Endothelial cell (in vitro differentiated cells): ENCODE measurements around the gene RRP36. TPM values are rescaled to one million over a fixed set of nuclear protein-coding genes. Genes with fewer than 3 reads are reported as not detected.

Experiments
- DNase-seq: peaks from one replicate; pipeline ENCODE4 v3.0.0; 2021; ENCODE audit warnings: low spot score
- H3K27ac Mint-ChIP-seq: one replicate; pipeline ENCODE4 v1.8.0; 2021; ENCODE audit warnings: mixed read lengths, inconsistent platforms; ENCODE audit not compliant: unreplicated experiment
- H3K27me3 Mint-ChIP-seq: one replicate; pipeline ENCODE4 v1.8.0; 2021; ENCODE audit warnings: mild to moderate bottlenecking, moderate library complexity, mixed read lengths, inconsistent platforms; ENCODE audit not compliant: unreplicated experiment
- H3K36me3 Mint-ChIP-seq: one replicate; pipeline ENCODE4 v1.8.0; 2021; ENCODE audit warnings: mild to moderate bottlenecking, low read depth, mixed read lengths, inconsistent platforms; ENCODE audit not compliant: unreplicated experiment
- H3K4me1 Mint-ChIP-seq: one replicate; pipeline ENCODE4 v1.8.0; 2021; ENCODE audit warnings: mild to moderate bottlenecking, mixed read lengths, inconsistent platforms; ENCODE audit not compliant: unreplicated experiment
- H3K4me3 Mint-ChIP-seq: one replicate; pipeline ENCODE4 v1.8.0; 2021; ENCODE audit warnings: mild to moderate bottlenecking, mixed read lengths, inconsistent platforms; ENCODE audit not compliant: unreplicated experiment
- H3K9me3 Mint-ChIP-seq: one replicate; pipeline ENCODE4 v1.8.0; 2021; ENCODE audit warnings: mixed read lengths, inconsistent platforms; ENCODE audit not compliant: unreplicated experiment
- CTCF ChIP-seq: fragments of 200-600 bp; sonication (generic); IDR thresholded peaks from one replicate; pipeline ENCODE4 v1.5.0; 2021; ENCODE audit warnings: antibody characterized with exemption; ENCODE audit not compliant: unreplicated experiment
- total RNA-seq: library from RNA; stranded (reverse); fragmentation: NEBNext Ultra II Directional; extraction: Animal tissue kit (Norgen Biotek cat#: 25700); gene quantifications from one replicate; pipeline ENCODE4 v1.2.1, GENCODE V29; 2021; ENCODE audit not compliant: unreplicated experiment

RRP36 gene
- total RNA-seq, 1 donor from 2014 or later = 82.1 TPM

GRCh38 chr6:43009124-43009523 lies 12.3 kb upstream of the RRP36 start:
- Mint-ChIP-seq H3K27me3 (peaks cover 7% of the 10 kb centered on the region), H3K9me3 (no peaks in the 10 kb centered on the region), H3K4me3 (peak overlapping the region; percentile 42), H3K36me3 (peaks cover 48% of the 10 kb centered on the region), H3K4me1 (peaks cover 26% of the 10 kb centered on the region), H3K27ac (no peak overlapping the region)
- TF ChIP-seq CTCF = no peak
- peak; percentile 31 for DNase-seq

GRCh38 chr6:43011207-43011606 lies 10.2 kb upstream of the RRP36 start:
- Mint-ChIP-seq H3K36me3 (peaks cover 53% of the 10 kb centered on the region), H3K9me3 (no peaks in the 10 kb centered on the region), H3K4me1 (peaks cover 44% of the 10 kb centered on the region), H3K27me3 (peaks cover 9% of the 10 kb centered on the region), H3K4me3 (peak overlapping the region; percentile 27), H3K27ac (no peak overlapping the region)
- TF ChIP-seq CTCF = no peak
- DNase-seq = no peak

GRCh38 chr6:43012364-43012763 lies 9.1 kb upstream of the RRP36 start:
- Mint-ChIP-seq H3K36me3 (peaks cover 50% of the 10 kb centered on the region), H3K9me3 (no peaks in the 10 kb centered on the region), H3K27ac (peak overlapping the region; percentile 46), H3K4me3 (peak overlapping the region; percentile 94), H3K4me1 (peaks cover 55% of the 10 kb centered on the region), H3K27me3 (peaks cover 9% of the 10 kb centered on the region)
- DNase-seq = no peak
- TF ChIP-seq CTCF = no peak

- Mint-ChIP-seq H3K27ac (peak overlapping the region; percentile 72), H3K4me3 (peak overlapping the region; percentile 94), H3K36me3 (peaks cover 45% of the 10 kb centered on the region), H3K4me1 (peaks cover 64% of the 10 kb centered on the region), H3K9me3 (no peaks in the 10 kb centered on the region), H3K27me3 (peaks cover 14% of the 10 kb centered on the region)
- DNase-seq = no peak
- TF ChIP-seq CTCF = no peak
Measured at GRCh38 chr6:43013097-43013842, 8.2 kb upstream of the RRP36 start.

- peak; percentile 96 for DNase-seq
- Mint-ChIP-seq H3K4me3 (peak within 1 kb of the TSS; percentile 94), H3K27ac (peak within 1 kb of the TSS; percentile 88), H3K27me3 (peaks cover 16% of the 10 kb centered on the region), H3K4me1 (peaks cover 70% of the 10 kb centered on the region), H3K9me3 (no peaks in the 10 kb centered on the region), H3K36me3 (peaks cover 45% of the 10 kb centered on the region)
- no peak for TF ChIP-seq CTCF
Measured at GRCh38 chr6:43013843-43014433, 7.5 kb upstream of the RRP36 start, which contains the start of the genes KLHDC3 and MEA1. TSS of gene KLHDC3 (plus strand) at chr6:43014249. CDS start at chr6:43017193, 2,944 bp downstream. TSS of gene MEA1 (minus strand) at chr6:43013946. CDS start at chr6:43013813, 133 bp downstream.
